Measurements from ENCODE around the gene NDRG3.

Gene NDRG3

GRCh38 chr20:36632487-36633284, 113.2 kb downstream of the NDRG3 start:
- Histone ChIP-seq H3F3A (ENCODE audit: insufficient read depth) (no peaks in the 10 kb centered on the region), H4K20me1 (ENCODE audit: low read depth, low read length) (no peaks in the 10 kb centered on the region), H3K27me3 (ENCODE audit: low read length) (no peaks in the 10 kb centered on the region), H3K9ac (ENCODE audit: low read length) (no peak overlapping the region), H3K9me2 (replicated peaks; ENCODE audit: insufficient read depth, low read length) (no peaks in the 10 kb centered on the region), H3K4me2 (ENCODE audit: low read depth, low read length, poor library complexity, severe bottlenecking) (no peak overlapping the region), H3K9me3 (ENCODE audit: insufficient read depth, low read length) (no peaks in the 10 kb centered on the region), H3K79me2 (ENCODE audit: insufficient read depth, low read length) (no peaks in the 10 kb centered on the region), H2AFZ (ENCODE audit: low read depth, low read length, severe bottlenecking) (no peak overlapping the region), H3K4me3 (ENCODE audit: insufficient read depth, low read length, poor library complexity, severe bottlenecking) (no peak overlapping the region), H3K36me3 (ENCODE audit: low read length) (no peaks in the 10 kb centered on the region), H3K27ac (ENCODE audit: low read depth, low read length) (no peak overlapping the region)
- no peak for TF ChIP-seq EZH2phosphoT487 (conservative IDR thresholded peaks at IDR 0.05; ENCODE audit: low read length)
- no peak for TF ChIP-seq CTCF (IDR thresholded peaks at IDR 0.05; ENCODE audit: insufficient read depth, low read length, poor library complexity, severe bottlenecking)

DNA sequence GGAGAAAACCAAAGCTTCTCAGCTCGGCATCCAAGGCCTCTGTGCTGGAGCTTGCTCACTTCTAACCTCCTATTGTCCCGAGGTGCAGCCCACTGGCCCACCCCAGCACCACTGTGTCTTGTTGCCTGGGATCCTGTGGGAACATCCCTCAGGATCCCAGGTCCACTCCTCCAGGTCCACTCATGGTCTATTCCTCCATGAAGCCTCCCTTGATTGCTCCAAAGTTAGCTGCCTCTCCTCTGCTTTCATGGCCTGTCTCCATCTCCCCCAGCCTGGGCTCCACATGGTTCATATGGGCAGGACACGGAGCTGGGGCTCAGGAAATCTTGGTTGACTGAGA, 113.8 kb downstream of the NDRG3 start:
- Histone ChIP-seq H4K20me1 (ENCODE audit: low read depth, low read length) (no peaks in the 10 kb centered on the region), H3K79me2 (ENCODE audit: insufficient read depth, low read length) (no peaks in the 10 kb centered on the region), H3F3A (ENCODE audit: insufficient read depth) (no peaks in the 10 kb centered on the region), H3K36me3 (ENCODE audit: low read length) (no peaks in the 10 kb centered on the region), H3K9me3 (ENCODE audit: insufficient read depth, low read length) (no peaks in the 10 kb centered on the region), H3K27ac (ENCODE audit: low read depth, low read length) (no peak overlapping the region), H3K4me2 (ENCODE audit: low read depth, low read length, poor library complexity, severe bottlenecking) (no peak overlapping the region), H3K27me3 (ENCODE audit: low read length) (no peaks in the 10 kb centered on the region), H3K4me3 (ENCODE audit: insufficient read depth, low read length, poor library complexity, severe bottlenecking) (no peak overlapping the region), H2AFZ (ENCODE audit: low read depth, low read length, severe bottlenecking) (no peak overlapping the region), H3K9ac (ENCODE audit: low read length) (no peak overlapping the region), H3K9me2 (replicated peaks; ENCODE audit: insufficient read depth, low read length) (no peaks in the 10 kb centered on the region)
- TF ChIP-seq EZH2phosphoT487 (conservative IDR thresholded peaks at IDR 0.05; ENCODE audit: low read length) (no peak), CTCF (IDR thresholded peaks at IDR 0.05; ENCODE audit: insufficient read depth, low read length, poor library complexity, severe bottlenecking) (no peak)

GRCh38 chr20:36631646-36632045, 114.2 kb downstream of the NDRG3 start:
- Histone ChIP-seq H3K9ac (ENCODE audit: low read length) (no peak overlapping the region), H3K9me3 (ENCODE audit: insufficient read depth, low read length) (no peaks in the 10 kb centered on the region)

More at GRCh38 chr20:36631646-36632045, 114.2 kb downstream of the NDRG3 start:
- no peaks in the 10 kb centered on the region for H3K79me2 ChIP-seq (ENCODE audit: insufficient read depth, low read length)
- no peak overlapping the region for H3K27ac ChIP-seq (ENCODE audit: low read depth, low read length)
- no peaks in the 10 kb centered on the region for H4K20me1 ChIP-seq (ENCODE audit: low read depth, low read length)
- TF ChIP-seq CTCF (IDR thresholded peaks at IDR 0.05; ENCODE audit: insufficient read depth, low read length, poor library complexity, severe bottlenecking) (no peak), EZH2phosphoT487 (conservative IDR thresholded peaks at IDR 0.05; ENCODE audit: low read length) (no peak)
- no peaks in the 10 kb centered on the region for H3K27me3 ChIP-seq (ENCODE audit: low read length)
- H3K4me3 ChIP-seq (ENCODE audit: insufficient read depth, low read length, poor library complexity, severe bottlenecking): no peak overlapping the region
- no peaks in the 10 kb centered on the region for H3K36me3 ChIP-seq (ENCODE audit: low read length)
- no peaks in the 10 kb centered on the region for H3K9me2 ChIP-seq (replicated peaks; ENCODE audit: insufficient read depth, low read length)
- H3F3A ChIP-seq (ENCODE audit: insufficient read depth): no peaks in the 10 kb centered on the region
- H2AFZ ChIP-seq (ENCODE audit: low read depth, low read length, severe bottlenecking): no peak overlapping the region
- no peak overlapping the region for H3K4me2 ChIP-seq (ENCODE audit: low read depth, low read length, poor library complexity, severe bottlenecking)
